Coronary artery (tissue), 2 donors: ENCODE data around the gene PHAF1.
A peak's percentile ranks its signal among the peaks of the same experiment; 100 is the strongest.

ENCODE experiments used
- DNase-seq: peaks from one replicate; pipeline ENCODE4 v3.0.0-alpha.2; 2017; ENCODE audit warnings: low spot score
- H3K27ac ChIP-seq, 2 donors: fragments of 200-600 bp; sonication (generic); one replicate each; pipeline ENCODE4 v1.5.1; 2016 to 2019
- H3K4me3 ChIP-seq: fragments of 200-600 bp; sonication (generic); 2 replicates; pipeline ENCODE4 v1.5.1; 2016; ENCODE audit warnings: mild to moderate bottlenecking, moderate library complexity
- CTCF ChIP-seq: fragments of 200-600 bp; sonication (generic); IDR thresholded peaks from one replicate; pipeline ENCODE4 v1.5.1; 2019; ENCODE audit warnings: antibody characterized with exemption

PHAF1 gene

GRCh38 chr16:67179421-67180080 lies 69.8 kb downstream of the PHAF1 start:
- no peak for DNase-seq
- TF ChIP-seq CTCF = no peak
- Histone ChIP-seq H3K27ac (no peak overlapping the region), H3K4me3 (no peak overlapping the region)

- DNase-seq = no peak
- Histone ChIP-seq H3K27ac (no peak overlapping the region), H3K4me3 (no peak overlapping the region)
- TF ChIP-seq CTCF = no peak
Measured at GRCh38 chr16:67180166-67180565, 70.4 kb downstream of the PHAF1 start.

- no peak for TF ChIP-seq CTCF
- H3K4me3 ChIP-seq = no peak overlapping the region
- H3K27ac ChIP-seq = peak overlapping the region in 1 of 2 donors; percentile 61
- DNase-seq = no peak
Measured at GRCh38 chr16:67181346-67181745, 71.6 kb downstream of the PHAF1 start.

GRCh38 chr16:67182288-67182687 lies 72.5 kb downstream of the PHAF1 start:
- Histone ChIP-seq H3K27ac (no peak overlapping the region), H3K4me3 (no peak overlapping the region)
- DNase-seq = no peak
- TF ChIP-seq CTCF = no peak

GRCh38 chr16:67183284-67183626 lies 73.5 kb downstream of the PHAF1 start:
- DNase-seq = no peak
- TF ChIP-seq CTCF = no peak
- H3K4me3 ChIP-seq = peak overlapping the region; percentile 97
- H3K27ac ChIP-seq = peak overlapping the region; percentile 94 to 99

GRCh38 chr16:67183627-67184452 lies 74.1 kb downstream of the PHAF1 start, which contains the start of gene MATCAP1:
Gene MATCAP1 (minus strand): TSS chr16:67183963. CDS start chr16:67180610, 3,353 bp downstream.
- Histone ChIP-seq H3K4me3 (peak within 1 kb of the TSS; percentile 97), H3K27ac (peak within 1 kb of the TSS; percentile 94 to 99)
- peak; percentile 97 for DNase-seq
- no peak for TF ChIP-seq CTCF
